Left ventricle myocardium inferior (tissue), 1 donor: ENCODE results near the gene SHTN1. TPM values are rescaled to one million over a fixed set of nuclear protein-coding genes. Genes with fewer than 3 reads are reported as not detected.
A peak's percentile ranks its signal among the peaks of the same experiment; 100 is the strongest.

Source experiments
- DNase-seq: peaks from one replicate; pipeline ENCODE4 v3.0.0-alpha.2; 2020
- H3K27ac ChIP-seq: fragments of 200-600 bp; replicated peaks from 2 replicates; pipeline ENCODE4 v1.8.0; 2021
- H3K27me3 ChIP-seq: fragments of 200-600 bp; 2 replicates; pipeline ENCODE4 v1.8.0; 2021; ENCODE audit warnings: low read depth
- H3K36me3 ChIP-seq: fragments of 200-600 bp; 2 replicates; pipeline ENCODE4 v1.8.0; 2021
- H3K4me1 ChIP-seq: fragments of 200-600 bp; 2 replicates; pipeline ENCODE4 v1.8.0; 2021
- H3K4me3 ChIP-seq: fragments of 200-600 bp; 2 replicates; pipeline ENCODE4 v1.8.0; 2021; ENCODE audit warnings: mild to moderate bottlenecking, moderate library complexity
- H3K9me3 ChIP-seq: fragments of 200-600 bp; replicated peaks from 2 replicates; pipeline ENCODE4 v1.8.0; 2021
- intact Hi-C: fragments of 100-400 bp; cut with micrococcal nuclease; formaldehyde crosslinking; loops from one replicate; pipeline ENCODE4 v1.11.0; 2022
- total RNA-seq: library from RNA; stranded (reverse); fragmentation: NEBNext Ultra II Directional; extraction: Animal tissue kit (Norgen Biotek cat#: 25700); gene quantifications from one replicate; pipeline ENCODE4 v1.2.1, GENCODE V29; 2021
- TF ChIP-seq, protein P1 (sequence below): fragments of 200-600 bp; IDR thresholded peaks from 2 replicates; pipeline ENCODE4 v1.8.0; 2021; ENCODE audit warnings: antibody characterized with exemption, mild to moderate bottlenecking, borderline replicate concordance
- donor health status: DM: no; HTN: yes; CAD: no; lungs with severe emphysema.

Gene SHTN1
- total RNA-seq, 1 donor from 2014 or later: 2.0 TPM

DNA sequence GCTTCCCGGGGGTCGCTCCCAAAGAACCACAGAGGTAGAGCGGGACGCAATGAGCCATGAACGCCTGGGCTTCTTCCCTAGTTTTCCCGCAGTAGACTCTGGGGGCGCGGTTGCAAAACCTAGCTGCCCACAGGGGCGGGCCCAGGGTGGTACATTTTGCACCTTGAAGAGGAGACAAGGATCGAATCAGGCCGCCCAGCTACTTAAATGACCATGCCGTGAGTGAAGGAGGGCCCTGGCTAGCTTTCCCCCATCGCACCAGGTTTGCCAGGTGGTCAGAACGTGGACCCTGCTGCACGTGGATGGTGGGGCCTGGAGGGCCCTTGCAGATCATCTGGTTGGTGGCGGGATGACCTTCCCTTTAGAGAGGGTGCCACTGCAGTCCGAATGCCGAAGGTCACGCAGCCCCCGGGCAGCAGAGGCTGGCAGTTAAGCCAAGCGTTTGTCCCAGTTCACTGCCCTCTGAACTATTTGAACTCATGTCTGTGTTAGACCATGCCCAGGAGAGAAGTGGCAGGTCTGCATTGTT, 604 bp upstream of the SHTN1 start:
- intact Hi-C loops: no loop called here
- H3K27me3 ChIP-seq: peaks cover 32% of the 10 kb centered on the region
- H3K27ac ChIP-seq: peak overlapping the region; percentile 62
- peak overlapping the region; percentile 75 for H3K4me3 ChIP-seq
- no peaks in the 10 kb centered on the region for H3K36me3 ChIP-seq
- TF ChIP-seq, protein P1, sequence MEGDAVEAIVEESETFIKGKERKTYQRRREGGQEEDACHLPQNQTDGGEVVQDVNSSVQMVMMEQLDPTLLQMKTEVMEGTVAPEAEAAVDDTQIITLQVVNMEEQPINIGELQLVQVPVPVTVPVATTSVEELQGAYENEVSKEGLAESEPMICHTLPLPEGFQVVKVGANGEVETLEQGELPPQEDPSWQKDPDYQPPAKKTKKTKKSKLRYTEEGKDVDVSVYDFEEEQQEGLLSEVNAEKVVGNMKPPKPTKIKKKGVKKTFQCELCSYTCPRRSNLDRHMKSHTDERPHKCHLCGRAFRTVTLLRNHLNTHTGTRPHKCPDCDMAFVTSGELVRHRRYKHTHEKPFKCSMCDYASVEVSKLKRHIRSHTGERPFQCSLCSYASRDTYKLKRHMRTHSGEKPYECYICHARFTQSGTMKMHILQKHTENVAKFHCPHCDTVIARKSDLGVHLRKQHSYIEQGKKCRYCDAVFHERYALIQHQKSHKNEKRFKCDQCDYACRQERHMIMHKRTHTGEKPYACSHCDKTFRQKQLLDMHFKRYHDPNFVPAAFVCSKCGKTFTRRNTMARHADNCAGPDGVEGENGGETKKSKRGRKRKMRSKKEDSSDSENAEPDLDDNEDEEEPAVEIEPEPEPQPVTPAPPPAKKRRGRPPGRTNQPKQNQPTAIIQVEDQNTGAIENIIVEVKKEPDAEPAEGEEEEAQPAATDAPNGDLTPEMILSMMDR: no peak
- peaks cover 19% of the 10 kb centered on the region for H3K4me1 ChIP-seq
- no peaks in the 10 kb centered on the region for H3K9me3 ChIP-seq
- DNase-seq: no peak

DNA sequence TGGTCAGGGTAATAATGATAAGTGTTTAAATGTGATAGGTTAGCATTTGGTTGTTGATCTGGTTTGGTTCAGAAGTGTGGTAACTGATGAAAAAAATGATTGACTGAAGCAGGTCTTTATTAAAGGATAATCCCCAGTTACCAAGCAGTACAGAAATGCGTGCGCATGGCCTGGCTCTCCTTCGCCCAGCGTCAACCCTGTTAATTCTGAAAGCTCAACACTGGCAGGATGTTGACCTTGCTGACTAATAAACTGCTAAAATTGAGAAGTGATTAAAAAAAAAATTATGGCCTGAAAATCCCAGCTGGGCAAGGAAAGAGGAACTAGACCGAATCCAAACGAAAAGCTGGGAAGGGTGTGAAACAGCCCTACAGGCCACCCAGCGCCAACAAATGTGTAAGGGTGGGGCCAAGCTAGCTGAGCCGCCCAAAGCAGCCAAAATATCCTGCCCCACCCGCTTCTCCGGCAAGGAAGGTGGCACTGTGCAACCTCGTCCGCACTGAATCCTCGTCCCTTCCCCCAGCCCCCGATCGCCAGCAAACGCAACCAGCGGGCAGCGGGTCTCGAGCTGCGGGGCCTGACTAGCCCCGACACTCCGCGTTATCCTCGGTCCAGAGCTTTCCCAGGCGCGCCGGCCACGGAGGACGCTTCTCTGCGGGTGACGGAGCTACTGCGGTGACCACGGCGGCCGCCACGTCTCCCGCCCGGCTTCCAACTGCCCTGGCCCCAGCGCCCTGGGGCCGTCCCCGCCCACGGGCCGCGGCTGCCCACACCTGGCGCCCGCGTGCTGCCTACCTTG, 561 bp downstream of the SHTN1 start:
- intact Hi-C loops: no loop called here
- Histone ChIP-seq H3K4me1 (peaks cover 19% of the 10 kb centered on the region), H3K27ac (peak overlapping the region; percentile 62), H3K27me3 (peaks cover 32% of the 10 kb centered on the region), H3K36me3 (no peaks in the 10 kb centered on the region), H3K9me3 (no peaks in the 10 kb centered on the region), H3K4me3 (peak overlapping the region; percentile 75)
- TF ChIP-seq, protein P1: no peak
- peak; percentile 39 for DNase-seq

DNA sequence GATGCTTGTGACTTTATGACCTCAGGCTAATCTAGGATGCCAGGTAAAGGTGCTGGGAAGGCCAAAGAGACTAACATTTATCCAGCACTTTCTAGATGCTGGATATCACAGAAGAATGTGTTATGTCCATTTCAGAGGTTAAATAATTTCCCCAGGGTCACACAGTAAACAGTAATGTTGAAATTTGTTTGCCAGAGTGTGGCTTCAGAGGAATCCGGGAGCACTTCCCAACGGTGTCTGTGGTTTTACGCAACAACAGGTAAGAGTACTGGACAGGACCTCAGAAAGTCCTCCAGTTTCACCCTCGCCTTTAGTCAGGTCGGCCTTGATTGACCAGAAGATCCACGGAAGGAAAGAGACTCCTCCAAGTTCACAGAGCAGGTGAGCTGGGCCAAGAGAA, 1.7 kb downstream of the SHTN1 start:
- Histone ChIP-seq H3K27me3 (peaks cover 28% of the 10 kb centered on the region), H3K27ac (no peak overlapping the region), H3K4me3 (no peak overlapping the region), H3K36me3 (no peaks in the 10 kb centered on the region), H3K4me1 (peaks cover 19% of the 10 kb centered on the region), H3K9me3 (no peaks in the 10 kb centered on the region)
- no peak for DNase-seq
- intact Hi-C loops: no loop called here
- TF ChIP-seq, protein P1: no peak

DNA sequence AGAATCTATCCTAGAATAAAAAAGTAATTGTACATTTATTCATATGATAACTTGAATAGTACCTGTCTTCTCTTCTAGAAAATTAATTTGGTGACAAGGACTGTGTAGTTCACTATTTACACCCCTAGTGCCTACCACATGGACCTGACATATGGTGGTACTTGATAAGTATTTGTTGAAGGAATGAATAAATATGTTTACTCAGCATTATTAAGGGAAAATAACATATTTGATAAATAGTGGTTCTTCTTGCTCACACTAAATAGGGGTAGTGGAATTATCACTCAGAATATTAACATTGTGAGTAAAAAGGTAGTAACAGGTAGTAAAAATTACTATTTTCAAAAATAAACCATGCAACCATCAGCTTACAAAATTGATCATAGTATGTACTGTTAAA, 2.8 kb downstream of the SHTN1 start:
- TF ChIP-seq, protein P1: no peak
- no peak for DNase-seq
- no peak overlapping the region for H3K4me3 ChIP-seq
- peaks cover 19% of the 10 kb centered on the region for H3K4me1 ChIP-seq
- no peaks in the 10 kb centered on the region for H3K9me3 ChIP-seq
- intact Hi-C loops: no loop called here
- no peaks in the 10 kb centered on the region for H3K36me3 ChIP-seq
- no peak overlapping the region for H3K27ac ChIP-seq
- H3K27me3 ChIP-seq: peaks cover 22% of the 10 kb centered on the region

DNA sequence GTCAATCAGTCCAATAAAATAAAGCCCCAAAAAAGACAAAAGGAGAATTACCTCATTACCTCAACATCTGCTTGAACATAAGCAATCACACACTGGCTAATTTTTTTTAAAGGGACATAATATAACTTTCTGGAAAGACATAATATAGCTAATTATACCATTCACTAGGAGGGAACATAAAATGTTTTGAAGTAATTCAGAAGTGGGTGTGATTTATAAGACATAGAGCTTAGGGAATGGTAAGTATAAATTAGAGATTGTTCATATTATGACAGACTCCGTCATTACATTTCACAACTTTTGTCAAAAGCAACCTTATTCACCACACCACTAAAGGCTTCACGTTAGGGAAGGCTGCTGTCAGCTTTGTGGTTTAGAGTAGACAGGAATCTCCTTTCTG, 3.8 kb downstream of the SHTN1 start:
- no peaks in the 10 kb centered on the region for H3K9me3 ChIP-seq
- TF ChIP-seq, protein P1: no peak
- H3K27ac ChIP-seq: no peak overlapping the region
- H3K4me3 ChIP-seq: no peak overlapping the region
- H3K4me1 ChIP-seq: peaks cover 19% of the 10 kb centered on the region
- intact Hi-C loops: no loop called here
- no peaks in the 10 kb centered on the region for H3K36me3 ChIP-seq
- H3K27me3 ChIP-seq: peaks cover 18% of the 10 kb centered on the region
- DNase-seq: no peak
